ENCODE data around the gene NIN.
A peak's percentile ranks its signal among the peaks of the same experiment; 100 is the strongest.

NIN gene

GRCh38 chr14:50830932-50831725, at the start of gene NIN:
TSS of gene NIN (minus strand) at chr14:50831162. CDS start at chr14:50822056, 9,106 bp downstream.
- DNase-seq: peak; percentile 74

- DNase-seq: peak; percentile 28
Measured at GRCh38 chr14:50875359-50876070, 44.6 kb upstream of the NIN start.

GRCh38 chr14:50874757-50875156, 43.8 kb upstream of the NIN start:
- DNase-seq: no peak

GRCh38 chr14:50871914-50872732, 41.2 kb upstream of the NIN start, which contains the start of gene ABHD12B:
TSS of gene ABHD12B (plus strand) at chr14:50872053. CDS start at chr14:50872175, 122 bp downstream.
- no peak for DNase-seq

GRCh38 chr14:50871228-50871627, 40.3 kb upstream of the NIN start:
- DNase-seq: no peak

- no peak for DNase-seq
Measured at GRCh38 chr14:50865391-50866076, 34.6 kb upstream of the NIN start.

- DNase-seq: no peak
Measured at GRCh38 chr14:50864946-50865345, 34.0 kb upstream of the NIN start.

GRCh38 chr14:50864237-50864636, 33.3 kb upstream of the NIN start:
- DNase-seq: no peak

- DNase-seq: no peak
Measured at GRCh38 chr14:50862036-50862570, 31.1 kb upstream of the NIN start.

GRCh38 chr14:50860478-50861086, 29.6 kb upstream of the NIN start:
- DNase-seq: peak; percentile 86

- no peak for DNase-seq
Measured at GRCh38 chr14:50859296-50859624, 28.3 kb upstream of the NIN start.

GRCh38 chr14:50856660-50857059, 25.7 kb upstream of the NIN start:
- DNase-seq: no peak

GRCh38 chr14:50855558-50855957, 24.6 kb upstream of the NIN start:
- no peak for DNase-seq

GRCh38 chr14:50854521-50854920, 23.6 kb upstream of the NIN start:
- DNase-seq: no peak

- DNase-seq: no peak
Measured at GRCh38 chr14:50853891-50854290, 22.9 kb upstream of the NIN start.

- no peak for DNase-seq
Measured at GRCh38 chr14:50846226-50846880, 15.4 kb upstream of the NIN start.

GRCh38 chr14:50845166-50845565, 14.2 kb upstream of the NIN start:
- DNase-seq: no peak

GRCh38 chr14:50844391-50844790, 13.4 kb upstream of the NIN start:
- DNase-seq: no peak

GRCh38 chr14:50839691-50840090, 8.7 kb upstream of the NIN start:
- no peak for DNase-seq

GRCh38 chr14:50839048-50839447, 8.1 kb upstream of the NIN start:
- no peak for DNase-seq

GRCh38 chr14:50837850-50838470, 7.0 kb upstream of the NIN start:
- no peak for DNase-seq
